ENCODE data around the gene ZNF304. TPM values are rescaled to one million over a fixed set of nuclear protein-coding genes. Genes with fewer than 3 reads are reported as not detected.

Gene ZNF304
- total and polyA plus RNA-seq, 9 of the 15 experiments (the other 6 are each of a cell fraction or from before 2014, with no cell fraction given) = 0.82 to 5.5 (median 3.6) TPM

DNA sequence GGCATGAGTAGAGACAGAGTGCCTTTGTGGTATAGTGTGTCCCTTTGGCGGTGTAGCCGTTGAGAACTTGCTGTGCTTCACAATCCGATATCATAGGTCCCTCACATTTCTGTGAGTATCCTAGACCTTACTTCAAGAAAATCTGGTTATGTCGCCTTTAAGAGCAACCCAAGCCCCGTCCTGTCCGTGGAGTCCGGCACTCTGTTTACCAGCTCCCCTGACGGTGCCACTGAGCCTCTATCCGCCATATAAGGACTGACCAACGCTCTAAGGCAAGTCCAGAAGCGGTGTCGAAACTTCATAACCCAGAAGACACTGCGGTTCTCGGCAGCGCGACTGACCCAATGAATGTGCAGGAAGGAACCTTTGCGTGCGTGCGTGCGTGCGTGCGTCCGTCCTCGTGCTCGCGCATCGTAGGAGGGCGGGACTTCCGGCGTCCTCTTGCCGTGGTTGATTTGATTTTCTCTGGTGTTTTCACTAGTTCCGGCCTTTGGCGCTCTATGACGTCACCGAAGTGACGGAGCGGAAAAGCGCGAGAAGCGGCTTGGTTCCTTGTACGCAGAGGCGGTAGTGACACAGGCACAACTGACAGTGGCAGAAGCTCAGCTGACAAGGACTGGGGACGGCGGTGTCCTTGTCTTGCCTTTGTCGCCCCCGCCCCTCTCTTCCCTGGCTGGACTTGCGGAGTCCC, 12.1 kb downstream of the ZNF304 start, which contains the start of the genes TRAPPC2B and ZNF547:
TRAPPC2B (plus strand) TSS at position 555 of the 691 bp plus-strand sequence. CDS start 1,283 bp downstream, outside the sequence.
ZNF547 (plus strand) TSS at position 555 of the 691 bp plus-strand sequence. CDS start 5,005 bp downstream, outside the sequence.
- H4K20me1 ChIP-seq (replicated peaks; ENCODE audit: control insufficient read depth, insufficient read depth, low read length) = no peaks in the 10 kb centered on the region
- no TSS peak for BruUV-seq (replicated peaks)
- no peak for TF ChIP-seq NFXL1 (CRISPR knock-in tag; IDR thresholded peaks at IDR 0.05)
- TF ChIP-seq MAFK (IDR thresholded peaks at IDR 0.05; ENCODE audit: low read length) = no peak
- TF ChIP-seq MLLT1 (IDR thresholded peaks at IDR 0.05) = no peak; a peak in 1 of 4 replicates
- TF ChIP-seq EP400 (IDR thresholded peaks at IDR 0.05) = peak; percentile 35; the same call in 1 of the 2 replicates
- peak; percentile 88 for TF ChIP-seq ZFP91 (CRISPR knock-in tag; IDR thresholded peaks at IDR 0.05)
- peak; percentile 96 for TF ChIP-seq GABPB1 (CRISPR knock-in tag; IDR thresholded peaks at IDR 0.05)
- TF ChIP-seq, protein P1, sequence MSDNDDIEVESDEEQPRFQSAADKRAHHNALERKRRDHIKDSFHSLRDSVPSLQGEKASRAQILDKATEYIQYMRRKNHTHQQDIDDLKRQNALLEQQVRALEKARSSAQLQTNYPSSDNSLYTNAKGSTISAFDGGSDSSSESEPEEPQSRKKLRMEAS (CRISPR knock-in tag; IDR thresholded peaks at IDR 0.05) = peak; percentile 66
- TF ChIP-seq HEY1 (CRISPR knock-in tag; IDR thresholded peaks at IDR 0.05; ENCODE audit: borderline replicate concordance) = no peak
- TF ChIP-seq ETV6 (IDR thresholded peaks at IDR 0.05; ENCODE audit: borderline replicate concordance in 1 of 2, low read depth in 2 of 2, low read length in 1 of 2) = no peak
- no peak for TF ChIP-seq ETV6 (CRISPR knock-in tag; IDR thresholded peaks at IDR 0.05; ENCODE audit: borderline replicate concordance)
- no peak for TF ChIP-seq ZKSCAN3 (CRISPR knock-in tag; IDR thresholded peaks at IDR 0.05)
- TF ChIP-seq HSF4 (CRISPR knock-in tag; IDR thresholded peaks at IDR 0.05; ENCODE audit: borderline replicate concordance) = no peak
- TF ChIP-seq ZNF165 (CRISPR knock-in tag; IDR thresholded peaks at IDR 0.05; ENCODE audit: borderline replicate concordance) = no peak
- no peak for TF ChIP-seq ZNF197 (CRISPR knock-in tag; IDR thresholded peaks at IDR 0.05; ENCODE audit: low read depth)
- peak; percentile 61 to 95; a peak in 3 of 4 replicates for TF ChIP-seq SRF (CRISPR knock-in tag; IDR thresholded peaks at IDR 0.05)
- no peak for TF ChIP-seq POLR3A (IDR thresholded peaks at IDR 0.05; ENCODE audit: borderline replicate concordance, extremely low read depth, insufficient read depth, insufficient read length)
- no peak for TF ChIP-seq XRCC3 (IDR thresholded peaks at IDR 0.05)
- no peak for TF ChIP-seq BDP1 (IDR thresholded peaks at IDR 0.05; ENCODE audit: insufficient read depth, insufficient read length)

More for the DNA sequence above, 12.1 kb downstream of the ZNF304 start, which contains the start of the genes TRAPPC2B and ZNF547:
- Histone ChIP-seq H3K36me3 (ENCODE audit: control insufficient read depth, insufficient read depth, low read length) (no peaks in the 10 kb centered on the region), H3K9me1 (ENCODE audit: control insufficient read depth, insufficient read depth, low read length) (no peaks in the 10 kb centered on the region), H3K4me1 (replicated peaks in 1 of 2; ENCODE audit: control insufficient read depth in 2 of 2, insufficient read depth in 2 of 2, low read length in 2 of 2) (peaks cover 0 to 5% of the 10 kb centered on the region in 2 experiments; a peak in 1 of 5 replicates), H3K4me2 (ENCODE audit: insufficient read depth, low read length) (peak within 1 kb of the TSS; percentile 83), H3K9me3 (replicated peaks; ENCODE audit: control insufficient read depth, insufficient read depth, low read depth, low read length) (peaks cover 4% of the 10 kb centered on the region; the same call in 1 of the 2 replicates), H3K27me3 (ENCODE audit: control insufficient read depth in 2 of 2, insufficient read depth in 2 of 2, low read length in 2 of 2) (no peaks in the 10 kb centered on the region), H3K4me3 (peak within 1 kb of the TSS; percentile 50), H2AFZ (ENCODE audit: low read depth, low read length) (peak within 1 kb of the TSS; percentile 77), H3K27ac (ENCODE audit: extremely low read depth, low read depth, low read length) (peak within 1 kb of the TSS; percentile 78), H3K9ac (ENCODE audit: insufficient read depth in 1 of 2, low read depth in 2 of 2, low read length in 2 of 2) (peak within 1 kb of the TSS; percentile 56 to 79), H3K79me2 (ENCODE audit: control insufficient read depth, insufficient read depth, low read length) (no peaks in the 10 kb centered on the region)
- peak; percentile 74 to 90 (median 78) for DNase-seq (ENCODE audit: extremely low read depth in 1 of 4, low spot score in 3 of 4)
- FAIRE-seq = peak; percentile 97
- 9% methylated on average over 36 of the region's 47 CpGs for WGBS (ENCODE audit: insufficient coverage, low coverage, missing lambda C conversion rate)
- ChIA-PET CTCF (ENCODE audit: low intra/inter-chr PET ratio) (no interaction called here), POLR2A (interaction anchor here (0.7 kb wide), 1 partner anchor 26 kb away, joined by 4 read pairs; the partner anchor contains the start of gene ZNF548)
- intact Hi-C loops (cut with micrococcal nuclease) = no loop called here
- ATAC-seq = peak; percentile 98
- in situ Hi-C loops (cut with MboI) = no loop called here
